NT2/D1 (cell line): Measurements from ENCODE around the gene STX17.

Source experiments
- DNase-seq: peaks from one replicate; pipeline ENCODE4 v3.0.0-alpha.2; 2011; ENCODE audit warnings: low read depth, low spot score
- H3K27me3 ChIP-seq: 2 replicates; pipeline ENCODE4 v1.6.0; 2011; ENCODE audit warnings: mild to moderate bottlenecking; ENCODE audit not compliant: insufficient read length, insufficient read depth
- H3K36me3 ChIP-seq: 2 replicates; pipeline ENCODE4 v1.6.1; 2011; ENCODE audit warnings: mild to moderate bottlenecking, low read length, mixed read lengths; ENCODE audit not compliant: insufficient read depth, insufficient read length
- H3K4me1 ChIP-seq: 2 replicates; pipeline ENCODE4 v1.5.1; 2011; ENCODE audit not compliant: insufficient read depth, insufficient read length
- H3K4me3 ChIP-seq: 2 replicates; pipeline ENCODE4 v1.5.1; 2011; ENCODE audit warnings: low read depth; ENCODE audit not compliant: insufficient read length
- H3K9ac ChIP-seq: 2 replicates; pipeline ENCODE4 v1.6.0; 2011; ENCODE audit warnings: low read depth; ENCODE audit not compliant: insufficient read length
- H3K9me3 ChIP-seq: 2 replicates; pipeline ENCODE4 v1.5.1; 2011; ENCODE audit warnings: mild to moderate bottlenecking, low read length; ENCODE audit not compliant: insufficient read depth
- SUZ12 ChIP-seq: IDR thresholded peaks from 2 replicates; pipeline ENCODE4 v1.6.1; 2011; ENCODE audit not compliant: insufficient read length, insufficient read depth; ENCODE audit errors: extremely low read depth
- YY1 ChIP-seq: IDR thresholded peaks from 2 replicates; pipeline ENCODE4 v1.6.1; 2011; ENCODE audit not compliant: insufficient read length, insufficient read depth
- ZNF274 ChIP-seq: IDR thresholded peaks from 2 replicates; pipeline ENCODE4 v1.6.1; 2011; ENCODE audit warnings: mild to moderate bottlenecking, low read depth, low read length

Gene STX17

GRCh38 chr9:99998266-99998665 lies 91.8 kb downstream of the STX17 start:
- TF ChIP-seq YY1 = no peak
- no peak for TF ChIP-seq SUZ12
- no peak for TF ChIP-seq ZNF274
- 0 out of 2 replicates have a peak, but pooled peaks cover 8% of the 10 kb centered on the region for H3K9me3 ChIP-seq
- DNase-seq = no peak
- no peaks in the 10 kb centered on the region for H3K27me3 ChIP-seq
- peaks cover 3% of the 10 kb centered on the region for H3K4me1 ChIP-seq
- H3K9ac ChIP-seq = no peak overlapping the region
- peaks cover 22% of the 10 kb centered on the region for H3K36me3 ChIP-seq
- no peak overlapping the region for H3K4me3 ChIP-seq

- no peak overlapping the region for H3K4me3 ChIP-seq
- H3K4me1 ChIP-seq = peaks cover 3% of the 10 kb centered on the region
- no peak overlapping the region for H3K9ac ChIP-seq
- H3K27me3 ChIP-seq = no peaks in the 10 kb centered on the region
- no peak for DNase-seq
- peaks cover 28% of the 10 kb centered on the region for H3K36me3 ChIP-seq
- peaks cover 8% of the 10 kb centered on the region; the same call in 1 of the 2 replicates for H3K9me3 ChIP-seq
- no peak for TF ChIP-seq SUZ12
- TF ChIP-seq ZNF274 = no peak
- TF ChIP-seq YY1 = no peak
These were observed 92.4 kb downstream of the STX17 start for GRCh38 chr9:99998866-99999265.

GRCh38 chr9:99999797-100000196 lies 93.3 kb downstream of the STX17 start:
- Histone ChIP-seq H3K4me3 (no peak overlapping the region), H3K4me1 (peaks cover 3% of the 10 kb centered on the region), H3K27me3 (no peaks in the 10 kb centered on the region), H3K36me3 (peaks cover 37% of the 10 kb centered on the region), H3K9ac (no peak overlapping the region), H3K9me3 (peaks cover under 1% of the 10 kb centered on the region; the same call in 1 of the 2 replicates)
- DNase-seq = no peak
- TF ChIP-seq SUZ12 = no peak
- no peak for TF ChIP-seq ZNF274
- TF ChIP-seq YY1 = no peak

GRCh38 chr9:100011062-100011681 lies 104.7 kb downstream of the STX17 start:
- H3K4me3 ChIP-seq = no peak overlapping the region
- H3K4me1 ChIP-seq = no peaks in the 10 kb centered on the region
- no peak overlapping the region for H3K9ac ChIP-seq
- peaks cover 11% of the 10 kb centered on the region for H3K36me3 ChIP-seq
- TF ChIP-seq ZNF274 (no peak), YY1 (no peak), SUZ12 (no peak)
- peaks cover 11% of the 10 kb centered on the region for H3K9me3 ChIP-seq
- DNase-seq = peak; percentile 51
- H3K27me3 ChIP-seq = no peaks in the 10 kb centered on the region

- peaks cover 20% of the 10 kb centered on the region for H3K36me3 ChIP-seq
These were observed 105.8 kb downstream of the STX17 start for GRCh38 chr9:100012279-100012678.

GRCh38 chr9:100013573-100013972 lies 107.1 kb downstream of the STX17 start:
- Histone ChIP-seq H3K27me3 (no peaks in the 10 kb centered on the region), H3K9me3 (peaks cover 11% of the 10 kb centered on the region), H3K9ac (no peak overlapping the region), H3K36me3 (peaks cover 17% of the 10 kb centered on the region), H3K4me1 (no peaks in the 10 kb centered on the region), H3K4me3 (no peak overlapping the region)
- no peak for DNase-seq
- TF ChIP-seq YY1 (no peak), SUZ12 (no peak), ZNF274 (no peak)

More at GRCh38 chr9:100012279-100012678, 105.8 kb downstream of the STX17 start:
- Histone ChIP-seq H3K27me3 (no peaks in the 10 kb centered on the region), H3K4me1 (no peaks in the 10 kb centered on the region), H3K4me3 (no peak overlapping the region), H3K9me3 (peaks cover 11% of the 10 kb centered on the region), H3K9ac (no peak overlapping the region)
- no peak for TF ChIP-seq SUZ12
- TF ChIP-seq ZNF274 = no peak
- no peak for TF ChIP-seq YY1
- DNase-seq = no peak

GRCh38 chr9:100014846-100015245 lies 108.4 kb downstream of the STX17 start:
- peaks cover 25% of the 10 kb centered on the region for H3K36me3 ChIP-seq
- no peaks in the 10 kb centered on the region for H3K27me3 ChIP-seq
- no peak for DNase-seq
- no peak overlapping the region for H3K9ac ChIP-seq
- no peak for TF ChIP-seq ZNF274
- no peak for TF ChIP-seq SUZ12
- no peak for TF ChIP-seq YY1
- peaks cover 11% of the 10 kb centered on the region for H3K9me3 ChIP-seq
- no peaks in the 10 kb centered on the region for H3K4me1 ChIP-seq
- H3K4me3 ChIP-seq = no peak overlapping the region
